Left lung (tissue), 10 donors: Measurements from ENCODE around the gene HPRT1. TPM values are rescaled to one million over a fixed set of nuclear protein-coding genes. Genes with fewer than 3 reads are reported as not detected.

Experiments used
- ATAC-seq: fragments of 200-7000 bp; cut with Tn5 transposase; one replicate; pipeline ENCODE4 v1.9.1; 2020; ENCODE audit warnings: moderate library complexity
- DNase-seq, 4 donors: peaks; one replicate each; pipeline ENCODE4 v3.0.0-alpha.2; 2013 to 2020
- H3K27ac ChIP-seq, 2 donors: fragments of 200-600 bp; sonication (generic) in 1 of 2; one replicate each; pipeline versions ENCODE4 v1.5.0 to v1.8.0; 2020 to 2021
- H3K27me3 ChIP-seq, 2 donors: fragments of 200-600 bp; sonication (generic) in 1 of 2; one replicate each; pipeline versions ENCODE4 v1.5.0 to v1.8.0; 2020 to 2021
- H3K36me3 ChIP-seq, 2 donors: fragments of 200-600 bp; sonication (generic) in 1 of 2; one replicate each; pipeline versions ENCODE4 v1.5.0 to v1.8.0; 2020 to 2021
- H3K4me1 ChIP-seq, 2 donors: fragments of 200-600 bp; one replicate each; pipeline ENCODE4 v1.8.0; 2021
- H3K4me3 ChIP-seq, 2 donors: fragments of 200-600 bp; sonication (generic) in 1 of 2; one replicate each; pipeline versions ENCODE4 v1.5.0 to v1.8.0; 2020 to 2021; ENCODE audit warnings: mild to moderate bottlenecking in 1 of 2
- H3K9me3 ChIP-seq, 2 donors: fragments of 200-600 bp; sonication (generic) in 1 of 2; one replicate each; pipeline versions ENCODE4 v1.5.0 to v1.8.0; 2020 to 2021
- intact Hi-C, 2 donors: fragments of 100-400 bp; cut with DNase I; formaldehyde crosslinking; loops; one replicate each; pipeline versions ENCODE4 v1.11.2 to v1.14.2; 2022
- polyA plus RNA-seq, 6 donors: library from polyadenylated mRNA; unstranded; fragments of 120-200 nt; gene quantifications; one replicate each; pipeline ENCODE4 v1.2.1, GENCODE V29; 2013; ENCODE audit not compliant: insufficient read length in 6 of 6
- total RNA-seq, 2 donors: library from RNA; stranded (reverse); fragmentation: NEBNext Ultra II Directional; extraction: Animal tissue kit (Norgen Biotek cat#: 25700); gene quantifications; one replicate each; pipeline ENCODE4 v1.2.1, GENCODE V29; 2021
- TF ChIP-seq, protein P1 (sequence below), 2 donors: fragments of 200-600 bp; sonication (generic) in 1 of 2; IDR thresholded peaks; one replicate each; pipeline versions ENCODE4 v1.5.0 to v1.8.0; 2021; ENCODE audit warnings: antibody characterized with exemption in 2 of 2
- donor health status: DM: no; HTN: yes; CAD: no.
- donor health status: DM: no; HTN: no; CAD: no.

HPRT1 gene
- total and polyA plus RNA-seq, 8 donors, result 17.5 to 26.9 (median 19.5) TPM

DNA sequence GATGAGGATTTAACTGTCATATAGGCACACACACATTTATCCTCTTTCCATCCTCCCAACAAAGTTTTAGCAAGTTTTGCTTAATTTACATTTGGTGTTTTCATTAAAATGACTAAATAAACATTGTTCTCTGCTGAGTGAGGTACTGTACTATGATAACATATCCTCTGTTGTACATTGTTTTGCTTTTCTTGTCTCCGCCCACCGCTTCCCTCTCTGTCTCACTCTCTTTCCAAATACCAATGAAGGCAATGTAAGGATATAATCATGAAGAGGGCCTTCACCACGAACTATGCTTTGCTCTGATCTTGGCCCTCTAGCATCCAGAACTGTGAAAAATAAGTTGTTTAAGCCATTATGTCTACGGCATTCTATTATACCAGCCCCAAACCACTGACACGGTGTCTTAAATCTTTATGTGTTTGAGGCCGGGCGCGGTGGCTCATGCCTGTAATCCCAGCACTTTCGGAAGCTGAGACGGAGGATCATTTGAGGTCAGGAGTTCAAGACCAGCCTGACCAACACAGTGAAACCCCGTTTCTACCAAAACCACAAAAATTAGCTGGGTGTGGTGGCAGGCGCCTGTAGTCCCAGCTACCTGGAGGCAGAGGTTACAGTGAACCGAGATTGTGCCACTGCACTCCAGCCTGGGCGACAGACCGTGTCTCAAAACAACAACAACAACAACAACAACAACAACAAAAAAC lies 65.3 kb downstream of the HPRT1 start:
- intact Hi-C loops, result no loop called here
- no peaks in the 10 kb centered on the region for H3K36me3 ChIP-seq
- no peaks in the 10 kb centered on the region for H3K9me3 ChIP-seq
- no peak overlapping the region for H3K27ac ChIP-seq
- DNase-seq (no peak), ATAC-seq (no peak)
- TF ChIP-seq, protein P1, sequence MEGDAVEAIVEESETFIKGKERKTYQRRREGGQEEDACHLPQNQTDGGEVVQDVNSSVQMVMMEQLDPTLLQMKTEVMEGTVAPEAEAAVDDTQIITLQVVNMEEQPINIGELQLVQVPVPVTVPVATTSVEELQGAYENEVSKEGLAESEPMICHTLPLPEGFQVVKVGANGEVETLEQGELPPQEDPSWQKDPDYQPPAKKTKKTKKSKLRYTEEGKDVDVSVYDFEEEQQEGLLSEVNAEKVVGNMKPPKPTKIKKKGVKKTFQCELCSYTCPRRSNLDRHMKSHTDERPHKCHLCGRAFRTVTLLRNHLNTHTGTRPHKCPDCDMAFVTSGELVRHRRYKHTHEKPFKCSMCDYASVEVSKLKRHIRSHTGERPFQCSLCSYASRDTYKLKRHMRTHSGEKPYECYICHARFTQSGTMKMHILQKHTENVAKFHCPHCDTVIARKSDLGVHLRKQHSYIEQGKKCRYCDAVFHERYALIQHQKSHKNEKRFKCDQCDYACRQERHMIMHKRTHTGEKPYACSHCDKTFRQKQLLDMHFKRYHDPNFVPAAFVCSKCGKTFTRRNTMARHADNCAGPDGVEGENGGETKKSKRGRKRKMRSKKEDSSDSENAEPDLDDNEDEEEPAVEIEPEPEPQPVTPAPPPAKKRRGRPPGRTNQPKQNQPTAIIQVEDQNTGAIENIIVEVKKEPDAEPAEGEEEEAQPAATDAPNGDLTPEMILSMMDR (IDR thresholded peaks at IDR 0.05), result no peak
- H3K4me1 ChIP-seq, result no peaks in the 10 kb centered on the region
- H3K4me3 ChIP-seq, result no peak overlapping the region
- no peaks in the 10 kb centered on the region for H3K27me3 ChIP-seq

DNA sequence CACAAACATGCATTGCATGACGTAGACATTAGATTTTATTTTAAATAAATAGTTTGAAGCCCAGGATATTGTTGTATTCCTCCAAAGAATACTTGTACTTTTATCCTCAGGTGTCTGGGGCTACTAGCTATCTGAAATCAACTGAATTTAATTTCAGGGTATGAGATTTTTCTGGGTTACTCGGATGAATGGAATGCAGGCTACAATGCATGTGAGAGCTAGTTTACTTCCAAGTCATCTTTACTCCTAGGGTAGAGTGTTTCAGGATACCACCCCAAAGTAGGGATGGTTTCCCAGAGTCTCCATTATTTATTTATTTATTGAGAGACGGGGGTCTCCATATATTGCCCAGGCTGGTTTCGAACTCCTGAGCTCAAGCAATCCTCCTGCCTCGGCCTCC lies 66.4 kb downstream of the HPRT1 start:
- intact Hi-C loops, result no loop called here
- Histone ChIP-seq H3K4me1 (no peaks in the 10 kb centered on the region), H3K4me3 (no peak overlapping the region), H3K27me3 (no peaks in the 10 kb centered on the region), H3K27ac (no peak overlapping the region), H3K9me3 (no peaks in the 10 kb centered on the region), H3K36me3 (no peaks in the 10 kb centered on the region)
- ATAC-seq (no peak), DNase-seq (no peak)
- TF ChIP-seq, protein P1 (IDR thresholded peaks at IDR 0.05), result no peak

DNA sequence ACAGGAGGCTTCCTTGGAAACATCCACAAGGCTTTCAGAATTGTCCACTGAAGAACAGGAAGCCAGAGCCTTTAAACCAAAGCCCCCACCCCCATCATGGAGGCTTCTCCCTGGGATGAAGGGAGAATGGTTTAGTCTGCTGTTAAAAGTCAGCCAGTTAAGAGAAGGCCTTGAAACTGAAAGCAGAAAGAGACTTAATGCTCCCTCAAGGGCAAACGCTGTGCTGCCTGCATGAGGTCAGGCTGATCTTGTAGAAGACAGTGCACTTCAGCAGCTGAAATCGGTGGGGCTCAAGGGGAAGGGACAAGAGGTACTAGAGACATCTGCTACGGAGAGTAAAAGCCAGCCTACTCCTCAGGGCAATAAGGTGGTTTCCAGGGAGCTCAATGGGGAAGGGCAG lies 69.0 kb downstream of the HPRT1 start:
- H3K27ac ChIP-seq, result no peak overlapping the region
- no peak for DNase-seq
- H3K27me3 ChIP-seq, result no peaks in the 10 kb centered on the region
- intact Hi-C loops, result no loop called here
- no peaks in the 10 kb centered on the region for H3K9me3 ChIP-seq
- TF ChIP-seq, protein P1 (IDR thresholded peaks at IDR 0.05), result no peak
- H3K4me1 ChIP-seq, result no peaks in the 10 kb centered on the region
- no peak overlapping the region for H3K4me3 ChIP-seq
- no peak for ATAC-seq
- H3K36me3 ChIP-seq, result no peaks in the 10 kb centered on the region

DNA sequence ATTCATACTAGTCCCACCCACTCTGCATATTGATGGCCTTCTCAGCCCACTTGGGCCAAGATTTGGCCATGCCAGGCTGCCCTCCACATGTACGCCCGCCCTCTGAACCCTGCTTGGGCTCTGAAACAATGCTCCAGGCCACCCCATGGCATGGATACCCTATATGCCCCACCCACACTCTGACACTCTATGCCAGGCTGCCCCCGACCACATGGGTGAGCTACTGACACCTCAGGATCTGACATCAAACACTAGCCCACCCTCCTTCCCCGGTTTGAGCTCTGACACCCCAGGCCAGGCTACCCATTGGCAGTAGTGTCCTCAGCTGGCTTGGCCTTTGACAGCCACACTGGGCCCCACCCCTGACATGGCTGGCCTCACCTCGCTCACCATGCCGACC lies 69.5 kb downstream of the HPRT1 start:
- Histone ChIP-seq H3K36me3 (no peaks in the 10 kb centered on the region), H3K9me3 (no peaks in the 10 kb centered on the region), H3K4me3 (no peak overlapping the region), H3K27me3 (no peaks in the 10 kb centered on the region), H3K27ac (no peak overlapping the region), H3K4me1 (no peaks in the 10 kb centered on the region)
- TF ChIP-seq, protein P1 (IDR thresholded peaks at IDR 0.05), result no peak
- intact Hi-C loops, result no loop called here
- no peak for DNase-seq
- no peak for ATAC-seq

DNA sequence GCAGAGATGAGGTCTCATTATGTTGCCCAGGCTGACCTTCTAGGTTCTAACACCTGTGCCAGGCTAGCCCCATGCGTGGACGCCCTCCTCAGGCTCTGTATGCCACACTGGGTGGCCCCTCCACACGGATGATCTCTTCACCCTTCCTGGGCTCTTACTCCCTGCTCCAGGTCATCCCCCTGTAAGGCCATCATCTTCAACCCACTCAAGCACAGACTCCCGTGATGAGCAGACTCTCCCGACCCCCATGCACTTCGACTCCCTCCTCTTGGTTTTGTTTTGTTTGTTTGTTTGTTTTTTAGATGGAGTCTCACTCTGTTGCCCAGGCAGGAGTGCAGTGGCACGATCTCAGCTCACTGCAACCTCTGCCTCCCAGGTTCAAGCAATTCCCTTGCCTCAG lies 70.9 kb downstream of the HPRT1 start:
- Histone ChIP-seq H3K27ac (no peak overlapping the region), H3K9me3 (no peaks in the 10 kb centered on the region), H3K4me1 (no peaks in the 10 kb centered on the region), H3K4me3 (no peak overlapping the region), H3K27me3 (no peaks in the 10 kb centered on the region), H3K36me3 (no peaks in the 10 kb centered on the region)
- ATAC-seq (no peak), DNase-seq (no peak)
- TF ChIP-seq, protein P1 (IDR thresholded peaks at IDR 0.05), result no peak
- intact Hi-C loops, result no loop called here
